Measurements from ENCODE around the gene HRH3.

- no peak for TF ChIP-seq CTCF (IDR thresholded peaks at IDR 0.05; ENCODE audit: borderline replicate concordance, extremely low read depth, low read length, poor library complexity, severe bottlenecking)
- no peak for TF ChIP-seq EZH2 (IDR thresholded peaks at IDR 0.05; ENCODE audit: borderline replicate concordance, low read depth, low read length, severe bottlenecking)
Measured at GRCh38 chr20:62267543-62267942, 47.5 kb upstream of the HRH3 start.
